Measurements from ENCODE around the gene IQGAP2.

The IQGAP2 gene

GRCh38 chr5:76689321-76690036 is 286.4 kb downstream of the IQGAP2 start:
- peak; percentile 99 for DNase-seq (ENCODE audit: low read depth in 2 of 2)

DNA sequence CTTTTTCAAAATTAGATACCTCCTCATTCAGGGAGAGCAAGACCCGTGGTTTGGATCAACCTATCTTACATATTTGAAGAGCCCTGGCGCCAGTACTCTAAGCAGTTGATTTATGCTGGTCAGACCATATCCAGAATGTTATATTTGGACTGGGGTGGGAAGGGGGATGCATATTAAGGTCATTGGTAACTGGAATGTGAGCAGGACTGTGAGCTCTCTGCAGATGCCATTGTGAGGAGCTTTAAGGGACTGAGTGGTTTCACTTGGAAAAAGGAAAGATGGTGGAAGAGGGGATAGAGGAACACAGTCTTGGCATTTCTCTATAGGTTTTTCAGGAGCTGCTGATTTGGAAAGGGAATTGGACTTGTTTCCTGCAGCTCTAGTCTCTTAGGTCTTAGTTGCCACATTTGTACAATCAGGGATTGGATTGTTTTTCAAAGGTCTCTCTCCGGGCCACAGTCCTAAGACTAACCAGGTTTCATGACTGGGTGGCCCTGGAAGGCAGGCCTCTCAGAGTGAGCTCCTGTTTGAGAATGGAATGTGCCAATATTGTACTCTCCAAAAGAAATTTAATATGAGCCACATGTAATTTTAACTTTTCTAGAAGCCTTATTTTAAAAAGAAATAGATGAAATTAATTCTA is 287.1 kb downstream of the IQGAP2 start:
- DNase-seq (ENCODE audit: low read depth in 2 of 2): no peak

GRCh38 chr5:76690704-76691466 is 287.8 kb downstream of the IQGAP2 start:
- DNase-seq (ENCODE audit: low read depth in 2 of 2): no peak

- DNase-seq (ENCODE audit: low read depth in 2 of 2): peak in 1 of 2 experiments; percentile 55
Observed at GRCh38 chr5:76691467-76692273, 288.6 kb downstream of the IQGAP2 start.

DNA sequence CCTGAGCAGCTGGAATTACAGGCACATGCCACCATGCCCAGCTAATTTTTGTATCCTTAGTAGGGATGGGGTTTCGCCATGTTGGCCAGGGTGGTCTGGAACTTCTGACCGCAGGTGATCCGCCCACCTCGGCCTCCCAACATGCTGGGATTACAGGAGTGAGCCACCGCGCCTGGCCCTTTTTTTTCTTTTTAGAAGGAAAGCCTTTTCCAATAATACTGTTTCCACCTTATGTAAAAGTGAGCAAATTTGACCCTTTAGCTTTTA is 289.1 kb downstream of the IQGAP2 start:
- DNase-seq (ENCODE audit: low read depth in 2 of 2): no peak

DNA sequence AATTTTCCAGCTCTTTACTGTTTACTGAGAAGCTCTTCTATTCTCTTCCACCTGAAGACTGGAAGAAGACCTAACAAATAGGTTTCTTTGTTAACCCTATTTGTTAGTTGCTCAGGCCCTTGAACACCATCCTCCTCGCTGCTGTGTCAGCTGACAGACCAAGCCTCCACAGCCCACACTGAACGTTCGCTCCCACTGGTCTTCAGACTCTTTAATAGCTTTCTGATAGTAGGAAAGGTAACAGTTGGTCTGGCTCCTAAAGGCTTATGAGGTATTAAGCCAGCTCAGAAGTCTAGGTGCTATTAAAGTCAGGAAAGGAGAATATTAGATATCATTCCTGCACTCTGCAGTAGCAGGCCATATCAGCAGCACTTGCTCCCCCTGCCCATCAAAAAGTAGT is 289.6 kb downstream of the IQGAP2 start:
- DNase-seq (ENCODE audit: low read depth in 2 of 2): no peak

- no peak for DNase-seq (ENCODE audit: low read depth in 2 of 2)
Observed at GRCh38 chr5:76693141-76693540, 290.1 kb downstream of the IQGAP2 start.

DNA sequence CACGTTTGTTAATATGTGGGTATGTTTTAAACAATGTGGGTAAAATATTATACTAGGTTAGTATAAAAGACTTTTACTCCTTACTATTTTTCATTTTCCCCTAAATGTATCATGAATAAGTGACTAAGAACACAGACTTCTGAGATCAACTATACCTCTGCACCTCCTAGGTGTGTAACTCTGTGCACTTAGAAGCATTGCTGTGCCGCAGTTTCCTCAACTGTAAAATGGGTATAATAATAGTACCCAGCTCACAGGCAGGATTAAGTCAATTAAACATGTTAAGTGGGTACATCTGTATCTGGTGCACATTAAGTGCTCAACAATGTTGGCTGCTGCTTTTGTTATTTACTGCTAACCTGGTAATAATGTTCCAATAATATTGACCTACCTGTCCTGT is 291.2 kb downstream of the IQGAP2 start:
- no peak for DNase-seq (ENCODE audit: low read depth in 2 of 2)

DNA sequence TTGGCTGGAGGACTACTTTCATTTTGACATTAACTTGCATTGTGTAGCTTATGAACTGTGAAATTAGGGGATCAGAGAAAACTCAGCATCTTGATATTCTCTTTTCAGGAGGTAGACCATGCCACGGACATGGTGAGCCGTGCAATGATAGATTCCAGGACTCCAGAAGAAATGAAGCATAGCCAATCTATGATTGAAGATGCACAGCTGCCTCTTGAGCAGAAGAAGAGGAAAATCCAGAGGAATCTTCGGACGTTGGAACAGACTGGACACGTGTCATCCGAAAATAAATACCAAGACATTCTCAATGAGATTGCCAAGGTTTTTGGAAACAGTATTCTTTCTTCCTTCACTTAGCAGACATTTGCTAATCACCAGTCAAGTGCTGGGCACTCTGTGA is 292.3 kb downstream of the IQGAP2 start:
- DNase-seq (ENCODE audit: low read depth in 2 of 2): no peak

- DNase-seq (ENCODE audit: low read depth in 2 of 2): no peak
Observed at GRCh38 chr5:76696251-76696650, 293.2 kb downstream of the IQGAP2 start.

GRCh38 chr5:76697670-76698069 is 294.6 kb downstream of the IQGAP2 start:
- no peak for DNase-seq (ENCODE audit: low read depth in 2 of 2)

GRCh38 chr5:76700571-76700970 is 297.5 kb downstream of the IQGAP2 start:
- DNase-seq (ENCODE audit: low read depth in 2 of 2): no peak

GRCh38 chr5:76701298-76701697 is 298.2 kb downstream of the IQGAP2 start:
- DNase-seq (ENCODE audit: low read depth in 2 of 2): peak; percentile 72 to 76

- no peak for DNase-seq (ENCODE audit: low read depth in 2 of 2)
Observed at GRCh38 chr5:76703707-76704106, 300.6 kb downstream of the IQGAP2 start.

- DNase-seq (ENCODE audit: low read depth in 2 of 2): no peak
Observed at GRCh38 chr5:76704131-76704663, 301.1 kb downstream of the IQGAP2 start.

DNA sequence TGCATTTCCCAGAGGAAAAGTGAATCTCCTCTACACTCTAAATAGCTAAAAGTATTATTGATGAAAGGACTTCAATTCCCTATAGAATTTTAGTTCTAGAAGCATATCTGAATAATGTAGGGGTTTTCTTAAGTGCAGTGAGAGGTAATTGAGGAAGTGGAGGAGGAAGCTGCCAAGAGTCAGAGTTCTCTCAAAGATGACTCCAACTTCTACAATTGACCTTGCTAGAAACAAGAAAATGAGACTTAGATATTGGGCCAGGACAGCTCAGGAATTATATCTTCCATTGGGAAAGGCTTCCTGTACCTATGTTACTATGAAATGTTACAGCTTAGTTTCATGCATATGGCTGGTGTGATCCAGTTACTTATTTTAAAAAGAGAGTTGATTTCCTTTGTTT is 302.5 kb downstream of the IQGAP2 start:
- no peak for DNase-seq (ENCODE audit: low read depth in 2 of 2)

DNA sequence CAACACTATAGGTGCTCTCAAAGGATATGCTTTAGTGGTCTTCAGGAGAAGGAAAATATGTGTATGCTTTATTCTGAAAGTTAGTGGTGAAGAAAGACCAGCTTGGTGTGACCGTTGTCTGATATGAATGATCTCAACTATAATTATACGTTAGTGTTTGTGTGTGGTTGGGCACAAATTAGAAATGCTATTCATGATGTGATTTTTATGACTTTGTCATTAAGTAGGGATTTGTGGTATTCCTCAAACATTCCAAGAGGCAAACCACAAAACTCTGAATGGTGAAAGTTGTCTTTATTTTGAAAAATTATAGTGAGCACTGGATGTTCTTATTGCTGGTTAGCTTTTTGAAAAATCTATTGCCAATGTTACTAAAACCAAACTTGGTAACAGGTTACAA is 306.7 kb downstream of the IQGAP2 start:
- peak; percentile 76 to 80 for DNase-seq (ENCODE audit: low read depth in 2 of 2)

DNA sequence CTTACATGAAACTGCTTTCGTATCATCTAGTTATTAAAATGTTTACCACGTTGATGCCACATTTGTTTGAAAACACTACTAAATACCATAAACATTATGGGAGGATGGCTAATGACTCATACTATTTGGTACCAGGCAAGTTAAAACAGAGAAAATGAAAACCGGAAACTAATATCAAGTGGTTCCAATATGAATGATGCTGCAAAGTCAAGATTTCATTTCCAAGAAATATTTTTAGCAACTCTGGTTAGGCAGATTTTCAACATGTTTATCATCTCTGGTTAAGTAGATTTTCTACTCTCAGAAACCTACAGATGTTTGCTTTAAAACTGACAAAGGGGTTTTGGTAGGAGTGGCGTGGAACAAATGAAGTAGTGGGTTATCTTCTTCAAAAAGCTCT is 307.9 kb downstream of the IQGAP2 start:
- DNase-seq (ENCODE audit: low read depth in 2 of 2): no peak

GRCh38 chr5:76714751-76715485 is 311.8 kb downstream of the IQGAP2 start:
- DNase-seq (ENCODE audit: low read depth in 2 of 2): no peak

- no peak for DNase-seq (ENCODE audit: low read depth in 2 of 2)
Observed at GRCh38 chr5:76715486-76715735, 312.3 kb downstream of the IQGAP2 start.

- no peak for DNase-seq (ENCODE audit: low read depth in 2 of 2)
Observed at GRCh38 chr5:76715736-76716455, 312.8 kb downstream of the IQGAP2 start, which contains the start of gene F2R. Gene F2R, plus strand, starts transcription at chr5:76716126. Its CDS starts 182 bp downstream, at chr5:76716308.

Measured in fibroblast of skin of left biceps (primary cell).